Skeletal muscle tissue (tissue), 4 donors: ENCODE results near the gene CGB1. TPM values are rescaled to one million over a fixed set of nuclear protein-coding genes. Genes with fewer than 3 reads are reported as not detected.
"Not testable (repeated sequence)": the region's sequence is repeated elsewhere in the genome, so short reads cannot be mapped to it uniquely, and the experiment has no call there.

Source experiments
- H3K27ac ChIP-seq: one replicate; pipeline ENCODE4 v1.7.0; 2013; ENCODE audit warnings: mild to moderate bottlenecking, low read depth, low read length, inconsistent platforms
- H3K27me3 ChIP-seq, 3 donors: one replicate each; pipeline ENCODE4 v1.7.0; 2013; ENCODE audit warnings: low read length in 3 of 3; ENCODE audit not compliant: control insufficient read depth in 3 of 3, insufficient read depth in 3 of 3
- H3K36me3 ChIP-seq, 3 donors: one replicate each; pipeline ENCODE4 v1.7.0; 2013; ENCODE audit warnings: low read length in 3 of 3; ENCODE audit not compliant: control insufficient read depth in 3 of 3, insufficient read depth in 3 of 3
- H3K4me1 ChIP-seq, 3 donors: one replicate each; pipeline ENCODE4 v1.7.0; 2013; ENCODE audit warnings: low read length in 3 of 3, mild to moderate bottlenecking in 3 of 3; ENCODE audit not compliant: control insufficient read depth in 3 of 3, insufficient read depth in 3 of 3
- H3K4me3 ChIP-seq, 3 donors: one replicate each; pipeline ENCODE4 v1.7.0; 2013; ENCODE audit warnings: low read length in 3 of 3
- H3K9ac ChIP-seq, 3 donors: one replicate each; pipeline ENCODE4 v1.7.0; 2013; ENCODE audit warnings: low read length in 3 of 3, mild to moderate bottlenecking in 3 of 3, moderate library complexity in 2 of 3, low read depth in 1 of 3
- H3K9me3 ChIP-seq, 3 donors: one replicate each; pipeline ENCODE4 v1.7.0; 2013; ENCODE audit warnings: low read length in 3 of 3; ENCODE audit not compliant: control insufficient read depth in 3 of 3
- total RNA-seq: library from RNA; depleted of rRNA; stranded (reverse); fragments of >200 nt; gene quantifications from one replicate; pipeline ENCODE4 v1.2.3, GENCODE V29; 2014
- donor health status: Osteomylitis.

The CGB1 gene
- total RNA-seq, 1 donor from 2014 or later, result not detected

- not testable (repeated sequence) for H3K4me3 ChIP-seq, H3K9me3 ChIP-seq, H3K27me3 ChIP-seq, H3K27ac ChIP-seq, H3K4me1 ChIP-seq, H3K36me3 ChIP-seq, H3K9ac ChIP-seq
Observed at GRCh38 chr19:49025088-49025487, 11.6 kb downstream of the CGB1 start.

- H3K27ac ChIP-seq, H3K36me3 ChIP-seq, H3K4me1 ChIP-seq, H3K4me3 ChIP-seq, H3K9ac ChIP-seq, H3K9me3 ChIP-seq: not testable (repeated sequence)
- peaks cover 0 to 11% (median 2%) of the 10 kb centered on the region in 3 donors for H3K27me3 ChIP-seq
Observed at GRCh38 chr19:49024233-49024632, 12.5 kb downstream of the CGB1 start, which contains the start of gene CGB3. Gene CGB3 (minus strand): TSS chr19:49024333. CDS start chr19:49023971, 362 bp downstream.

GRCh38 chr19:49022116-49022515 lies 14.6 kb downstream of the CGB1 start:
- no peaks in the 10 kb centered on the region for H3K36me3 ChIP-seq
- H3K9me3 ChIP-seq, result no peaks in the 10 kb centered on the region
- H3K9ac ChIP-seq, result no peak overlapping the region
- no peak overlapping the region for H3K4me3 ChIP-seq
- peaks cover 2 to 11% (median 4%) of the 10 kb centered on the region in 3 donors for H3K27me3 ChIP-seq
- peaks cover 15 to 21% (median 16%) of the 10 kb centered on the region in 3 donors for H3K4me1 ChIP-seq
- H3K27ac ChIP-seq, result no peak overlapping the region

GRCh38 chr19:49020931-49021895 lies 15.5 kb downstream of the CGB1 start:
- peaks cover 0 to 1% (median under 1%) of the 10 kb centered on the region in 3 donors for H3K36me3 ChIP-seq
- peaks cover 3 to 11% (median 4%) of the 10 kb centered on the region in 3 donors for H3K27me3 ChIP-seq
- peaks cover 15 to 21% (median 16%) of the 10 kb centered on the region in 3 donors for H3K4me1 ChIP-seq
- H3K9me3 ChIP-seq, result no peaks in the 10 kb centered on the region
- H3K4me3 ChIP-seq, result no peak overlapping the region
- no peak overlapping the region for H3K9ac ChIP-seq
- no peak overlapping the region for H3K27ac ChIP-seq

- no peak overlapping the region for H3K27ac ChIP-seq
- peaks cover 4 to 10% (median 9%) of the 10 kb centered on the region in 3 donors for H3K36me3 ChIP-seq
- no peak overlapping the region for H3K9ac ChIP-seq
- no peaks in the 10 kb centered on the region for H3K9me3 ChIP-seq
- H3K4me1 ChIP-seq, result peaks cover 15 to 21% (median 16%) of the 10 kb centered on the region in 3 donors
- H3K4me3 ChIP-seq, result no peak overlapping the region
- H3K27me3 ChIP-seq, result peaks cover 3 to 11% (median 4%) of the 10 kb centered on the region in 3 donors
Observed at GRCh38 chr19:49020342-49020741, 16.4 kb downstream of the CGB1 start.

GRCh38 chr19:49019242-49019932 lies 17.3 kb downstream of the CGB1 start:
- Histone ChIP-seq H3K27ac (no peak overlapping the region), H3K9me3 (no peaks in the 10 kb centered on the region), H3K4me3 (peak overlapping the region; percentile 54 to 61 (median 60)), H3K36me3 (peaks cover 13 to 20% (median 19%) of the 10 kb centered on the region in 3 donors), H3K4me1 (peaks cover 15 to 21% (median 16%) of the 10 kb centered on the region in 3 donors), H3K9ac (peak overlapping the region in 2 of 3 donors; percentile 14 to 66), H3K27me3 (peaks cover 3 to 11% (median 4%) of the 10 kb centered on the region in 3 donors)

GRCh38 chr19:49018388-49019241 lies 18.1 kb downstream of the CGB1 start:
- H3K9me3 ChIP-seq, H3K27ac ChIP-seq: not testable (repeated sequence)
- H3K4me3 ChIP-seq, result peak overlapping the region; percentile 54 to 61 (median 60)
- H3K9ac ChIP-seq, result peak overlapping the region; percentile 23 to 66 (median 43)
- peaks cover 15 to 21% (median 16%) of the 10 kb centered on the region in 3 donors for H3K4me1 ChIP-seq
- H3K36me3 ChIP-seq, result peaks cover 13 to 25% (median 22%) of the 10 kb centered on the region in 3 donors
- peaks cover 3 to 11% (median 4%) of the 10 kb centered on the region in 3 donors for H3K27me3 ChIP-seq

GRCh38 chr19:49017666-49018351 lies 18.9 kb downstream of the CGB1 start:
- Histone ChIP-seq H3K4me1 (peaks cover 15 to 21% (median 16%) of the 10 kb centered on the region in 3 donors), H3K36me3 (peaks cover 13 to 25% (median 22%) of the 10 kb centered on the region in 3 donors), H3K9me3 (no peaks in the 10 kb centered on the region), H3K4me3 (peak overlapping the region; percentile 54 to 61 (median 60)), H3K27me3 (peaks cover 3 to 11% (median 4%) of the 10 kb centered on the region in 3 donors), H3K27ac (no peak overlapping the region), H3K9ac (peak overlapping the region; percentile 23 to 66 (median 43))
